HAP-1 (cell line): Measurements from ENCODE around the gene LYRM4.
"Not testable (repeated sequence)": the region's sequence is repeated elsewhere in the genome, so short reads cannot be mapped to it uniquely, and the experiment has no call there.

ENCODE experiments used
- DNase-seq, 2 experiments: peaks; one replicate each; pipeline ENCODE4 v3.0.0-alpha.2; 2016 to 2020; ENCODE audit warnings: low spot score in 2 of 2
- H3K27me3 ChIP-seq: fragments of 250-450 bp; sonication (Bioruptor Pico); 2 replicates; pipeline ENCODE4 v1.5.1; 2020; ENCODE audit warnings: low read depth, mild to moderate bottlenecking, moderate library complexity
- H3K36me3 ChIP-seq: fragments of 250-450 bp; sonication (Bioruptor Pico); replicated peaks from 2 replicates; pipeline ENCODE4 v1.5.1; 2020; ENCODE audit warnings: mild to moderate bottlenecking
- H3K4me1 ChIP-seq: fragments of 250-450 bp; sonication (Bioruptor Pico); 2 replicates; pipeline ENCODE4 v1.5.1; 2020; ENCODE audit warnings: mild to moderate bottlenecking
- H3K4me3 ChIP-seq: fragments of 250-450 bp; sonication (Bioruptor Pico); 2 replicates; pipeline ENCODE4 v1.5.1; 2020; ENCODE audit warnings: mild to moderate bottlenecking, moderate library complexity
- H3K9me3 ChIP-seq: fragments of 250-450 bp; sonication (Bioruptor Pico); 2 replicates; pipeline ENCODE4 v1.5.1; 2020; ENCODE audit warnings: mild to moderate bottlenecking, moderate library complexity
- in situ Hi-C: fragments of 300-500 bp; cut with MboI; formaldehyde crosslinking; loops from 3 replicates; pipeline ENCODE4 v1.14.3; 2020; ENCODE audit warnings: low sequenced_read_pairs, inconsistent platforms, mixed read lengths

Gene LYRM4

DNA sequence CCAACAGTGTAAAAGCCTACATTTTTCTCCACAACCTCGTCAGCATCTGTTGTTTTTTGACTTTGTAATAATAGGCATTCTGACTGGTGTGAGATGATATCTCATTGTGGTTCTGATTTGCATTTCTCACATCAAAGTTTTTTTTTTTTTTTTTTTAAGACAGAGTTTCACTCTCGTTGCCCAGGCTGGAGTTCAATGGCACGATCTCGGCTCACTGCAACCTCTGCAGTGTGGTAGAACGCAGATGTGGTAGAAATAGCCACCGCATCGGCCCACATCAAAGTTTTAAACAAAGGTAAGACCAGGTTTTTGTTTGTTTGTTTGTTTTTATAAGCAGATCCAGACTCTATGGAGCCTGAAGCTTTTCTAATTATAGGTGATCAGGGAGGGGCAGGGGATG lies 188.3 kb downstream of the LYRM4 start:
- no peaks in the 10 kb centered on the region for H3K9me3 ChIP-seq

GRCh38 chr6:5071216-5071615 lies 189.5 kb downstream of the LYRM4 start:
- Histone ChIP-seq H3K9me3 (no peaks in the 10 kb centered on the region), H3K4me3 (no peak overlapping the region), H3K36me3 (no peaks in the 10 kb centered on the region), H3K27me3 (no peaks in the 10 kb centered on the region), H3K4me1 (no peaks in the 10 kb centered on the region)
- no peak for DNase-seq
- in situ Hi-C loops = no loop called here

More for the DNA sequence above, 188.3 kb downstream of the LYRM4 start:
- H3K36me3 ChIP-seq = no peaks in the 10 kb centered on the region
- in situ Hi-C loops = no loop called here
- no peak for DNase-seq
- no peaks in the 10 kb centered on the region for H3K27me3 ChIP-seq
- no peaks in the 10 kb centered on the region for H3K4me1 ChIP-seq
- H3K4me3 ChIP-seq = no peak overlapping the region

DNA sequence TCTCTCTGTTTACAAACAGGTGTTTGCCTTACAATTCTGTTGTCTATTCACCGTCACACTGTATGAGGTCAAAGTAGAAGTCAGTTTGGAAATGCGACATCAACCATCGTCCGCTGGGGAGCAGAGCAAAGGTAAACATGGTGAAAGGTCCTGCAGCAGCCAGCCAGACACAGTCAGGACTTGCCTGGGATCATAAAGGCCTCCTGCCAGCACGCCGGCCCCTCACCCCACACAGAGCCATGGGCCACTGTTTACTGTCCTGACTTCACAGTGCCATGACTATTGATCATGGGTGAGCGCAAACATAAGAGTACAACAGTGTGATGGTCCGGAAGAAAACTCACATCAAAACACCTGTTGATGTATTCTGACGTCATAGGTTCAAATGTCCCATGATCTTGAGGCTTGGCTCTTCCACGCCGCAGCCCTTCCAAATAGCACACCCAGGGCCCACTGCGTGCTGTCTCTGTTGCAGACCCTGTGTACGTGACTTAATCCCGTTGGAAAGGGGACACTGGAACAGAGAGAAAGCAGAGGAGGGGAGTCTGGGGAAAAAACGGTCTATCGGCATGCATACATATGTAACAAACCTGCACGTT lies 192.5 kb downstream of the LYRM4 start:
- DNase-seq = no peak
- Histone ChIP-seq H3K36me3 (no peaks in the 10 kb centered on the region), H3K4me1 (no peaks in the 10 kb centered on the region), H3K4me3 (no peak overlapping the region), H3K9me3 (no peaks in the 10 kb centered on the region), H3K27me3 (no peaks in the 10 kb centered on the region)
- in situ Hi-C loops = no loop called here

DNA sequence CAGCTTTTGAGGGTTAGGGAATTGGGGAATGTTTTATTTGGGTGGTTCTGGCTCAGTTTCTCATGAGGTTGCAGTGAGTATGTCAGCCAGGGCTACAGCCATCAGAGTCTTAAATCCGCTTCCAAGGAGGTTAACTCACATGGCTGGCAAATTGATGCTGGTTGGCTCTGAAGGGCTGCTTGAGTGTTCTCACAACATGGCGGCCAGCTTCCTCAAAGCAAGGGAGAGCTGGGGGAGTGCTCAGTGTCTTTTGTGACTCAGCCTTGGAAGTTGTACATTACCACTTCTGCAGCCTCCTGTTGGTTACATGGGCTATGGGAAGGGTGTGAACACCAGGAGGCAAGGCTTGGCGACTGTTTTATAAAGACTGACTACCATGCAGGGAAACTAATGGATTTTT lies 193.4 kb downstream of the LYRM4 start:
- Histone ChIP-seq H3K36me3 (no peaks in the 10 kb centered on the region), H3K27me3 (no peaks in the 10 kb centered on the region), H3K9me3 (no peaks in the 10 kb centered on the region), H3K4me1 (no peaks in the 10 kb centered on the region), H3K4me3 (no peak overlapping the region)
- DNase-seq = no peak
- in situ Hi-C loops = no loop called here

- H3K9me3 ChIP-seq = no peaks in the 10 kb centered on the region
- DNase-seq = no peak
- H3K27me3 ChIP-seq = no peaks in the 10 kb centered on the region
- H3K4me1 ChIP-seq = no peaks in the 10 kb centered on the region
- in situ Hi-C loops = no loop called here
- no peaks in the 10 kb centered on the region for H3K36me3 ChIP-seq
- H3K4me3 ChIP-seq = no peak overlapping the region
Measured at GRCh38 chr6:5066456-5067093, 194.2 kb downstream of the LYRM4 start.

- no peaks in the 10 kb centered on the region for H3K9me3 ChIP-seq
- no peaks in the 10 kb centered on the region for H3K4me1 ChIP-seq
- DNase-seq = no peak
- no peaks in the 10 kb centered on the region for H3K27me3 ChIP-seq
- in situ Hi-C loops = no loop called here
- H3K36me3 ChIP-seq = no peaks in the 10 kb centered on the region
- no peak overlapping the region for H3K4me3 ChIP-seq
Measured at GRCh38 chr6:5063617-5064016, 197.1 kb downstream of the LYRM4 start.

DNA sequence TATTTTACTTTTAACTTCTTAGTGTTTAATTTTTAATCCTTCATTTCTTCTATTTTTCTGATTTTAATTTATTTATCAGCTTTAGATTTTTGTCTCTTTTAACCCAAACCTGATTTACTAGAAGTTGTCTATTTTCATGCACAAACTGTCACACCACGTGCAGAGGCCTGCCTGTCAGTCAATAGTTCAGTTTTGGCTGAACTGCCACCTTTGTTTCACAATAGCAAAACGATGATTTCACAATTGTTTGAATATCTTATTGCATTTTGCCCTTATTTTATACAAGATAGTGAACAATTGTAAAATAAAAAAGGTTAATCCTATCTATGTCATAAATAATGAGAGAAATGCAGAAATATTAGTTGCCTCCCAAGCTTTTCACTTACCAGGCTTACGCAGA lies 199.6 kb downstream of the LYRM4 start:
- in situ Hi-C loops = no loop called here
- Histone ChIP-seq H3K36me3 (no peaks in the 10 kb centered on the region), H3K27me3 (no peaks in the 10 kb centered on the region), H3K9me3 (no peaks in the 10 kb centered on the region), H3K4me1 (0 out of 2 replicates have a peak, but pooled peaks cover 3% of the 10 kb centered on the region), H3K4me3 (no peak overlapping the region)
- no peak for DNase-seq

- DNase-seq, H3K4me3 ChIP-seq, H3K9me3 ChIP-seq, H3K4me1 ChIP-seq, H3K36me3 ChIP-seq, in situ Hi-C loops, H3K27me3 ChIP-seq: not testable (repeated sequence)
Measured at GRCh38 chr6:5060439-5060838, 200.3 kb downstream of the LYRM4 start.

GRCh38 chr6:5059036-5059896 lies 201.5 kb downstream of the LYRM4 start:
- no peak for DNase-seq
- Histone ChIP-seq H3K9me3 (no peaks in the 10 kb centered on the region), H3K4me3 (no peak overlapping the region), H3K27me3 (no peaks in the 10 kb centered on the region), H3K4me1 (peaks cover 6% of the 10 kb centered on the region; the same call in 1 of the 2 replicates), H3K36me3 (no peaks in the 10 kb centered on the region)
- in situ Hi-C loops = loop anchor here (10.0 kb wide), 1 partner anchor 346 kb away; no protein-coding TSS in a partner anchor
